Measurements from ENCODE around the gene SHANK1.

The SHANK1 gene

DNA sequence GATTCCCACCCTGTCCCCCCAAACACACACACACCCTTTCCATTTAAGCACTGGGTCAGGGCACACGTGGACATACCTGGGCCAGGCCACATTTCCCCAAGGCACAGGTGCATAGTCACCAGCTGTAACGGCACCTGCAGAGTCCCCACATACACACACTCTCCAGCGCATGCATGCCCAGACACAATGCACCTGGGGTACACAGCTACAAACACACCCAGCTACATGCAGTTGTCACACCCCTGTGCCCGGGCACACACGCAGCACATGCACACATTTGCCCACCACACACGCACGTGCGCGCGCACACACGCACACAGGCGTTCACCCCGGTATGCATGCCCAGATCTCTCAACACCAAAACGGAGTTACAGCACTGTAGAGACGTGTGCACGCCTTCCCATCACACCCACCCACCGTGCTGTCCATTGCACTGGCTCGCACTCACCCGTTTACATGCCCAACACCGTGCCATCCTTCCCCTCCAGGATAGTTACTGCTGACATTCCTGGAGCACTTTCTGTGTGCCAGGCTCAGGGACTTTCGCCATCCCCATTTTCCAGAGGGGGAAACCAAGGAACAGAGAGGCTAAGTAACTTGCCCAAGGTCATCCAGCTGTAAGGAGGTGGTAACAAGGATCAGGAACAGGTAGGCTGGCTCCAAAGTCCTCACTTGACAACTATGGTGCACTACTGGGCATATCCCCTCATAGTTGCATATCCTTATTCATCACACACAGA is 749 bp upstream of the SHANK1 start:
- no peak overlapping the region for H3K4me3 ChIP-seq (ENCODE audit: low read depth, low read length)
- H3K36me3 ChIP-seq = no peaks in the 10 kb centered on the region
- no peaks in the 10 kb centered on the region for H3K9me3 ChIP-seq
- H3K27me3 ChIP-seq = peaks cover 16% of the 10 kb centered on the region
- TF ChIP-seq, protein P1, sequence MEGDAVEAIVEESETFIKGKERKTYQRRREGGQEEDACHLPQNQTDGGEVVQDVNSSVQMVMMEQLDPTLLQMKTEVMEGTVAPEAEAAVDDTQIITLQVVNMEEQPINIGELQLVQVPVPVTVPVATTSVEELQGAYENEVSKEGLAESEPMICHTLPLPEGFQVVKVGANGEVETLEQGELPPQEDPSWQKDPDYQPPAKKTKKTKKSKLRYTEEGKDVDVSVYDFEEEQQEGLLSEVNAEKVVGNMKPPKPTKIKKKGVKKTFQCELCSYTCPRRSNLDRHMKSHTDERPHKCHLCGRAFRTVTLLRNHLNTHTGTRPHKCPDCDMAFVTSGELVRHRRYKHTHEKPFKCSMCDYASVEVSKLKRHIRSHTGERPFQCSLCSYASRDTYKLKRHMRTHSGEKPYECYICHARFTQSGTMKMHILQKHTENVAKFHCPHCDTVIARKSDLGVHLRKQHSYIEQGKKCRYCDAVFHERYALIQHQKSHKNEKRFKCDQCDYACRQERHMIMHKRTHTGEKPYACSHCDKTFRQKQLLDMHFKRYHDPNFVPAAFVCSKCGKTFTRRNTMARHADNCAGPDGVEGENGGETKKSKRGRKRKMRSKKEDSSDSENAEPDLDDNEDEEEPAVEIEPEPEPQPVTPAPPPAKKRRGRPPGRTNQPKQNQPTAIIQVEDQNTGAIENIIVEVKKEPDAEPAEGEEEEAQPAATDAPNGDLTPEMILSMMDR (IDR thresholded peaks at IDR 0.05; ENCODE audit: low read depth, low read length) = no peak
- no peaks in the 10 kb centered on the region for H3K4me1 ChIP-seq
- no peak for DNase-seq

DNA sequence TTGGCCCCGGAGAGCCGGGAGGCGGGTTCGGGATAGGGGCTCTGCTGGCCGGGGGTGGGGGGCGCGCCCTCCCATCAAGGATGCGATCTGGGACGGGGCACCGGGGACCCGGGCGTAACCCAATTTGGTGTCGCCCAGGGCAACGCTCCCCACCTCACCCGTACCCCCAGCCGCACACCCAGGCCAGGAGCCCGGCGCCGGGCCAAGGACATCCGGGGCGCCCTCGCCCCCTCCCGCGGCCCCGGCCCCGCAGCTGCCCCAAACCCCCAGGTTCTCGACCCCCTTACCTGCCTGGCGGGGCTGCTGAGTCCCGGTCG is 525 bp downstream of the SHANK1 start:
- Histone ChIP-seq H3K27me3 (peaks cover 16% of the 10 kb centered on the region), H3K4me1 (no peaks in the 10 kb centered on the region), H3K9me3 (no peaks in the 10 kb centered on the region), H3K4me3 (ENCODE audit: low read depth, low read length) (no peak overlapping the region), H3K36me3 (no peaks in the 10 kb centered on the region)
- no peak for DNase-seq
- TF ChIP-seq, protein P1 (IDR thresholded peaks at IDR 0.05; ENCODE audit: low read depth, low read length) = no peak

DNA sequence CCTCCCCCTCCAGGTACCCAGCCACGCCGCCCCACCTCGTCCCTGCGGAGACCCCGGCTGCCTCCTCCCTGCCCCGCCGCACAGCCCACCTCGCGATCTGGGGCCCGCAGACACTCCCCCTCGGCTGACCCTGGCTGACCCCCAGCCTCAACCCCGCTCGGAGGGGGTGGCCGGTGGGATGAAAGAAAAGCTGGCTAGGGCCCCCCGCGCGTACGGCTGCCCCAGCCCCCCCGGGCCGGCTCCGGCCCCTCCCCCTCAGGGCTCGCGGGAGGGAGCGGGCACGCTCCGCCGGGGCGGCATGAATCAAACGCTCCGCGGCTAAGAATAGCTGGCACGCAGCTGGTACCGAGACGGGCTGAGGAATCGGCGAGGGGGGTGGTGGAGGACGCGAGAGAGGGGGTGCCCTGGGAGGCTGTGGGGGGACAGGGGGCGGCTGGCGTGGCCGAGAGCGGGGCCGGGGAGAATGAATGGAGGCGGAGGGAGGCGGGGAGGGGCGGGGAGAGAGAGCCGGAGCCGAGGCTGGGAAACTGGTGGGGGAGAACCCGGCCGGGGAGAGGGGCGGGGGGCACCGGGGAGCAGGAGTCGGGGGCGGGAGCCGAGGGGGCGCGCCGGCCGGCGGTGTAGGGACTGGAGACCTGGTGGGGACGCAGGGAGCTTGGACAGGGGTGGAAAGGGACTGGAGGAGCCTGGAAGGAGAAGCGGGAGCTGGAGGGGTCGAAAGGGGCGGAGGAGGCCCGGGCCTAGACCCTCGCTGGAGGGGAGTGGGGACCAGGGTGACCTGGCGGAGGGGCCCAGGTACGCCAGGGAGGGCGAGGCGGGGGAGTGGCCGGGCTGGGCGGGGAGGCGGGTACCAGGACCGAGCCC is 1.1 kb downstream of the SHANK1 start:
- TF ChIP-seq, protein P1 (IDR thresholded peaks at IDR 0.05; ENCODE audit: low read depth, low read length) = no peak
- no peaks in the 10 kb centered on the region for H3K9me3 ChIP-seq
- H3K4me3 ChIP-seq (ENCODE audit: low read depth, low read length) = no peak overlapping the region
- peaks cover 16% of the 10 kb centered on the region for H3K27me3 ChIP-seq
- no peaks in the 10 kb centered on the region for H3K4me1 ChIP-seq
- DNase-seq = no peak
- no peaks in the 10 kb centered on the region for H3K36me3 ChIP-seq

DNA sequence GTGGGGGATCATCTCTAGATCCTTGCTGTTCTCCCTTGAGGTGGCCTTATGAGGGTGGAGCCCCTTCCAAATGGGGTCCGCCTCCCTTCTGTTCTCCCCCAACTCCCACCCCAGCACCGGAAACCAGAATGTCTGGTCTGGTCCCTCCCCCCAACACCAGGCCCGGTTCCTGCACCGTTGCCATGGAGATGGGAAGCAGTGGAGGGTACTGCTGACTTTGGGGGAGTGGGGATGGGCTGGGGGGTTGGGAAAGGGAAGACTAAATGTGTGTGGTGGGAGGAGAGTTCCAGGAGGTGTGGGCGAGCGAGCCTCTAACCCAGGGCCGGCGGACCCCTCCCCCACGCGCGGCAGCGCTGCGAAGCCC is 1.7 kb downstream of the SHANK1 start:
- no peak overlapping the region for H3K4me3 ChIP-seq (ENCODE audit: low read depth, low read length)
- DNase-seq = no peak

DNA sequence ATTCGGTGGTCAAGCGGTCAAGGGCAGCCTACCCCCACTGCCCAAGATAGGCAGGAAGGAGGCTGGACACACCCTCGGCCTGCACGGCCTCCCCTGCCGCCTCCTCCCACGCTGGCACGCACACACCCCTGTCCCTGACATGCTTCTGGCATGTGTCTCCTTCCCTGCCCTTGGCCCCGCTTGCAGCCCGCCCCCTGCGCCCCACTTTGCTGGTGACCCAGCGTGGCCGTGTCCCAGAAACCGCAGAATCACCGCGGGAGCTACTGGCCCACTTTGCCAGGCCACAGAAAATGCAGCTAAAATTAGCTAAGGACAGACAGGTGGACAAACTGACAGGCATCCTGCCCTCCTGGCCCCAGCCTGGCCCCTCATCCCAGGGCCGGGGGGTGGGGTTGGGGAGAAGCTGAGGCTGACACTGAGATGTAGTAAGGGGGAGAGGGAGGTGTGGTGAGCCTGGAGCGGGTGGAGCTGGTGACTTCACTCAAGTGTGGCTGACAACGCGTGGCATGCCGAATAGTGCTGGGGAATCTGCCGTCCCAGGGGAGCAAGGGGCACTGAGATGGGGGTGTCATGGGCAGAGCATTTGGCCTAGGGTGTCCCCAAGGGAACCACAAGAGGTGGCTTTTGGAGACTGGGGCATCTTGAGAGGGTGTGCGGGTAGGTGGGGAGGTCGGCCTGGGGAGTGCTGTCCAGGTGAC is 2.4 kb downstream of the SHANK1 start:
- H3K27me3 ChIP-seq = peaks cover 16% of the 10 kb centered on the region
- TF ChIP-seq, protein P1 (IDR thresholded peaks at IDR 0.05; ENCODE audit: low read depth, low read length) = no peak
- no peak for DNase-seq
- H3K36me3 ChIP-seq = no peaks in the 10 kb centered on the region
- H3K4me3 ChIP-seq (ENCODE audit: low read depth, low read length) = no peak overlapping the region
- H3K9me3 ChIP-seq = no peaks in the 10 kb centered on the region
- H3K4me1 ChIP-seq = no peaks in the 10 kb centered on the region

More for the DNA sequence above, 1.7 kb downstream of the SHANK1 start:
- H3K27me3 ChIP-seq = peaks cover 16% of the 10 kb centered on the region
- TF ChIP-seq, protein P1 (IDR thresholded peaks at IDR 0.05; ENCODE audit: low read depth, low read length) = no peak
- H3K4me1 ChIP-seq = no peaks in the 10 kb centered on the region
- H3K36me3 ChIP-seq = no peaks in the 10 kb centered on the region
- no peaks in the 10 kb centered on the region for H3K9me3 ChIP-seq

Measured in BE2C (cell line).